Uterus (tissue), 2 donors: ENCODE data around the gene ARCN1.

Experiments
- CTCF ChIP-seq, 4 experiments: fragments of 200-600 bp in 2 of 4; fragments of 450-650 bp in 2 of 4; sonication (generic) in 2 of 4; IDR thresholded peaks; one replicate each; pipeline ENCODE4 v1.5.1; 2016 to 2019; ENCODE audit warnings: antibody characterized with exemption in 4 of 4, mild to moderate bottlenecking in 2 of 4, moderate library complexity in 1 of 4
- POLR2A ChIP-seq, 2 donors: fragments of 450-650 bp; IDR thresholded peaks; one replicate each; pipeline ENCODE4 v1.6.1; 2016; ENCODE audit warnings: antibody characterized with exemption in 2 of 2, mild to moderate bottlenecking in 1 of 2, moderate library complexity in 1 of 2

- TF ChIP-seq POLR2A (IDR thresholded peaks at IDR 0.05): no peak
- TF ChIP-seq CTCF (IDR thresholded peaks at IDR 0.05): no peak
These were observed 37.4 kb downstream of the ARCN1 start for GRCh38 chr11:118609380-118610224.
